ENCODE results near the gene PRRC2B. TPM values are rescaled to one million over a fixed set of nuclear protein-coding genes. Genes with fewer than 3 reads are reported as not detected.

The PRRC2B gene
- total RNA-seq, 1 experiment from 2014 or later, result 170 TPM

DNA sequence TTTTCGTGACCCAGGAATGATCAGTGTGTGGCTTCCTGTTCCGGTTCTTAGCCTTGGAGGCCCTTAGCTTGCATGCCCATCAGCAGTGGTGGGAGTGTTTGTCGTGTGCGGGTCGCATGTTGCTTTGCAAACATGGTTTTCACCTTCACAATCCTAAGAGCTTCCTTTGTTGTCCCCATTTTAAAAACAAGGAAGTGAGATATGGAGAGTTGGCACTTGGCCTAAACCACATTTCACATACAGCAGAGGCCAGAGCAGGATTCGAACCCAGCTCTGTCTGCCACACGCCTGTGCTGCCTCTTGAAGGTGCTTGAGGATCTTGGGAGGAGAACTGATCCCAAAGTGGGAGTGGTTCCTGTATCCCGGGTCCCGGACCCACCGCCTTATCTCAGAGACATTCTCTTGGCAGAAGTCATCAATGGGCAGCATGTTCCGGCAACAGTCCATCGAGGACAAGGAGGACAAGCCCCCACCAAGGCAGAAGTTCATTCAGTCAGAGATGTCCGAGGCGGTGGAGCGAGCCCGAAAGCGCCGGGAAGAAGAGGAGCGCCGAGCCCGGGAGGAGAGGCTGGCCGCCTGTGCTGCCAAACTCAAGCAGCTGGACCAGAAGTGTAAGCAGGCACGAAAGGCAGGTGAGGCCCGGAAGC is 70.6 kb downstream of the PRRC2B start:
- no peaks in the 10 kb centered on the region for H3K27me3 ChIP-seq (ENCODE audit: insufficient read depth, low read length)
- H3K9me3 ChIP-seq (ENCODE audit: control insufficient read depth in 1 of 2, insufficient read depth in 1 of 2, low read depth in 1 of 2, low read length in 2 of 2), result no peaks in the 10 kb centered on the region
- no peak overlapping the region for H3K9ac ChIP-seq (ENCODE audit: low read length)
- ChIA-PET CTCF (no interaction called here), RAD21 (ENCODE audit: low non-redundant PET in 1 of 2, low total read pairs in 2 of 2, uncharacterized antibody in 2 of 2, unreplicated experiment in 2 of 2) (no interaction called here), POLR2A (no interaction called here)
- H2AFZ ChIP-seq (ENCODE audit: low read depth, low read length, poor library complexity, severe bottlenecking), result no peak overlapping the region
- intact Hi-C loops (cut with micrococcal nuclease), result no loop called here
- peaks cover 8% of the 10 kb centered on the region; the same call in 1 of the 2 replicates for H4K20me1 ChIP-seq (ENCODE audit: insufficient read depth)
- no TSS peak for BruUV-seq (replicated peaks)
- ATAC-seq (no peak), DNase-seq (ENCODE audit: low read depth, low spot score) (no peak)
- H3K4me3 ChIP-seq (replicated peaks in 1 of 2; ENCODE audit: low read depth in 1 of 2, low read length in 2 of 2), result no peak overlapping the region
- TF ChIP-seq RAD21 (IDR thresholded peaks at IDR 0.05; ENCODE audit: low read depth) (no peak), EZH2phosphoT487 (IDR thresholded peaks at IDR 0.05; ENCODE audit: borderline replicate concordance) (no peak), POLR2AphosphoS5 (IDR thresholded peaks at IDR 0.05; ENCODE audit: low read depth, low read length) (no peak), JUND (IDR thresholded peaks at IDR 0.05) (no peak), TCF7L2 (IDR thresholded peaks at IDR 0.05; ENCODE audit: borderline replicate concordance, extremely low read depth, insufficient read depth, insufficient read length) (no peak), POLR2A (IDR thresholded peaks at IDR 0.05; ENCODE audit: borderline replicate concordance, extremely low read depth, insufficient read depth, insufficient read length) (no peak), CEBPB (IDR thresholded peaks at IDR 0.05; ENCODE audit: low read depth) (no peak), SRF (IDR thresholded peaks at IDR 0.05; ENCODE audit: low read depth) (no peak), ZFX (IDR thresholded peaks at IDR 0.05) (no peak), YY1 (IDR thresholded peaks at IDR 0.05; ENCODE audit: extremely low read depth, insufficient replicate concordance, low read depth, low read length) (no peak), EGR1 (IDR thresholded peaks at IDR 0.05; ENCODE audit: low read depth) (no peak), CBX3 (IDR thresholded peaks at IDR 0.05; ENCODE audit: low read depth) (no peak), EZH2 (IDR thresholded peaks at IDR 0.05) (no peak), SP1 (IDR thresholded peaks at IDR 0.05; ENCODE audit: low read depth) (no peak), FOSL1 (IDR thresholded peaks at IDR 0.05; ENCODE audit: low read depth) (no peak), ZNF274 (IDR thresholded peaks at IDR 0.05; ENCODE audit: low read depth, low read length) (no peak)
- TF ChIP-seq, protein P1, sequence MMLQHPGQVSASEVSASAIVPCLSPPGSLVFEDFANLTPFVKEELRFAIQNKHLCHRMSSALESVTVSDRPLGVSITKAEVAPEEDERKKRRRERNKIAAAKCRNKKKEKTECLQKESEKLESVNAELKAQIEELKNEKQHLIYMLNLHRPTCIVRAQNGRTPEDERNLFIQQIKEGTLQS (IDR thresholded peaks at IDR 0.05), result no peak
- TF ChIP-seq, protein P2, sequence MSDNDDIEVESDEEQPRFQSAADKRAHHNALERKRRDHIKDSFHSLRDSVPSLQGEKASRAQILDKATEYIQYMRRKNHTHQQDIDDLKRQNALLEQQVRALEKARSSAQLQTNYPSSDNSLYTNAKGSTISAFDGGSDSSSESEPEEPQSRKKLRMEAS (IDR thresholded peaks at IDR 0.05), result no peak
- TF ChIP-seq, protein P3, sequence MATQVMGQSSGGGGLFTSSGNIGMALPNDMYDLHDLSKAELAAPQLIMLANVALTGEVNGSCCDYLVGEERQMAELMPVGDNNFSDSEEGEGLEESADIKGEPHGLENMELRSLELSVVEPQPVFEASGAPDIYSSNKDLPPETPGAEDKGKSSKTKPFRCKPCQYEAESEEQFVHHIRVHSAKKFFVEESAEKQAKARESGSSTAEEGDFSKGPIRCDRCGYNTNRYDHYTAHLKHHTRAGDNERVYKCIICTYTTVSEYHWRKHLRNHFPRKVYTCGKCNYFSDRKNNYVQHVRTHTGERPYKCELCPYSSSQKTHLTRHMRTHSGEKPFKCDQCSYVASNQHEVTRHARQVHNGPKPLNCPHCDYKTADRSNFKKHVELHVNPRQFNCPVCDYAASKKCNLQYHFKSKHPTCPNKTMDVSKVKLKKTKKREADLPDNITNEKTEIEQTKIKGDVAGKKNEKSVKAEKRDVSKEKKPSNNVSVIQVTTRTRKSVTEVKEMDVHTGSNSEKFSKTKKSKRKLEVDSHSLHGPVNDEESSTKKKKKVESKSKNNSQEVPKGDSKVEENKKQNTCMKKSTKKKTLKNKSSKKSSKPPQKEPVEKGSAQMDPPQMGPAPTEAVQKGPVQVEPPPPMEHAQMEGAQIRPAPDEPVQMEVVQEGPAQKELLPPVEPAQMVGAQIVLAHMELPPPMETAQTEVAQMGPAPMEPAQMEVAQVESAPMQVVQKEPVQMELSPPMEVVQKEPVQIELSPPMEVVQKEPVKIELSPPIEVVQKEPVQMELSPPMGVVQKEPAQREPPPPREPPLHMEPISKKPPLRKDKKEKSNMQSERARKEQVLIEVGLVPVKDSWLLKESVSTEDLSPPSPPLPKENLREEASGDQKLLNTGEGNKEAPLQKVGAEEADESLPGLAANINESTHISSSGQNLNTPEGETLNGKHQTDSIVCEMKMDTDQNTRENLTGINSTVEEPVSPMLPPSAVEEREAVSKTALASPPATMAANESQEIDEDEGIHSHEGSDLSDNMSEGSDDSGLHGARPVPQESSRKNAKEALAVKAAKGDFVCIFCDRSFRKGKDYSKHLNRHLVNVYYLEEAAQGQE (IDR thresholded peaks at IDR 0.05; ENCODE audit: low read depth), result no peak
- no peak overlapping the region for H3K27ac ChIP-seq (ENCODE audit: low read depth, low read length)
- H3K9me2 ChIP-seq (ENCODE audit: insufficient read depth), result no peaks in the 10 kb centered on the region
- H3K79me2 ChIP-seq (ENCODE audit: insufficient read depth, low read length), result peaks cover 81% of the 10 kb centered on the region
- no peak overlapping the region for H3K4me2 ChIP-seq (ENCODE audit: low read length)
- H3K36me3 ChIP-seq (ENCODE audit: control insufficient read depth in 1 of 2, insufficient read depth in 2 of 2, low read length in 2 of 2), result peaks cover 65 to 66% of the 10 kb centered on the region in 2 experiments; a peak in 3 of 4 replicates
- H3K4me1 ChIP-seq (ENCODE audit: control insufficient read depth in 1 of 2, insufficient read depth in 2 of 2, low read length in 2 of 2), result no peaks in the 10 kb centered on the region

All from HCT116 (cell line).